ENCODE measurements around the gene BRWD1. TPM values are rescaled to one million over a fixed set of nuclear protein-coding genes. Genes with fewer than 3 reads are reported as not detected.

BRWD1 gene
- polyA plus RNA-seq (2012; ENCODE audit: insufficient read depth, insufficient read length, low read depth) = 15.8 TPM

- Histone ChIP-seq H3K9me3 (no peaks in the 10 kb centered on the region), H3K4me1 (peaks cover 3% of the 10 kb centered on the region; the same call in 1 of the 2 replicates), H3K36me3 (peaks cover 19% of the 10 kb centered on the region), H3K27me3 (no peaks in the 10 kb centered on the region), H3K4me3 (ENCODE audit: low read depth, low read length) (peak within 1 kb of the TSS; percentile 83)
- TF ChIP-seq CTCF (IDR thresholded peaks at IDR 0.05; ENCODE audit: low read depth, low read length) = peak; percentile 38
- peak; percentile 89 for DNase-seq
Observed at GRCh38 chr21:39313571-39314142, at the start of gene BRWD1. BRWD1 (minus strand) TSS chr21:39313632; CDS start chr21:39313491, 141 bp downstream.

- Histone ChIP-seq H3K4me3 (ENCODE audit: low read depth, low read length) (no peak overlapping the region), H3K36me3 (no peaks in the 10 kb centered on the region), H3K4me1 (peaks cover 4% of the 10 kb centered on the region), H3K27me3 (no peaks in the 10 kb centered on the region), H3K9me3 (no peaks in the 10 kb centered on the region)
- TF ChIP-seq CTCF (IDR thresholded peaks at IDR 0.05; ENCODE audit: low read depth, low read length) = no peak
- DNase-seq = no peak
Observed at GRCh38 chr21:39362733-39363132, 49.3 kb upstream of the BRWD1 start.

GRCh38 chr21:39359382-39359781, 46.0 kb upstream of the BRWD1 start:
- H3K4me1 ChIP-seq = peaks cover 4% of the 10 kb centered on the region
- DNase-seq = no peak
- H3K36me3 ChIP-seq = no peaks in the 10 kb centered on the region

GRCh38 chr21:39353295-39353694, 39.9 kb upstream of the BRWD1 start:
- DNase-seq = no peak
- peaks cover 2% of the 10 kb centered on the region; the same call in 1 of the 2 replicates for H3K36me3 ChIP-seq
- no peaks in the 10 kb centered on the region for H3K9me3 ChIP-seq
- no peaks in the 10 kb centered on the region for H3K4me1 ChIP-seq
- no peak for TF ChIP-seq CTCF (IDR thresholded peaks at IDR 0.05; ENCODE audit: low read depth, low read length)
- no peaks in the 10 kb centered on the region for H3K27me3 ChIP-seq
- H3K4me3 ChIP-seq (ENCODE audit: low read depth, low read length) = no peak overlapping the region

More at GRCh38 chr21:39359382-39359781, 46.0 kb upstream of the BRWD1 start:
- H3K4me3 ChIP-seq (ENCODE audit: low read depth, low read length) = no peak overlapping the region
- no peaks in the 10 kb centered on the region for H3K27me3 ChIP-seq
- TF ChIP-seq CTCF (IDR thresholded peaks at IDR 0.05; ENCODE audit: low read depth, low read length) = no peak
- no peaks in the 10 kb centered on the region for H3K9me3 ChIP-seq

GRCh38 chr21:39350094-39351005, 36.9 kb upstream of the BRWD1 start:
- peak overlapping the region; percentile 70 for H3K4me3 ChIP-seq (ENCODE audit: low read depth, low read length)
- no peaks in the 10 kb centered on the region for H3K9me3 ChIP-seq
- no peaks in the 10 kb centered on the region; the same call in 1 of the 2 replicates for H3K4me1 ChIP-seq
- no peak for TF ChIP-seq CTCF (IDR thresholded peaks at IDR 0.05; ENCODE audit: low read depth, low read length)
- H3K27me3 ChIP-seq = no peaks in the 10 kb centered on the region
- no peak for DNase-seq
- H3K36me3 ChIP-seq = peaks cover 30% of the 10 kb centered on the region
